Smooth muscle cell (in vitro differentiated cells): ENCODE measurements around the gene CCDC186. TPM values are rescaled to one million over a fixed set of nuclear protein-coding genes. Genes with fewer than 3 reads are reported as not detected.

Source experiments
- DNase-seq: peaks from one replicate; lab custom pipeline; 2025; ENCODE audit not compliant: unreplicated experiment; lab: John Stamatoyannopoulos, UW
- H2AFZ ChIP-seq: fragments of 200-600 bp; sonication (generic); 2 replicates; pipeline ENCODE4 v1.6.0; 2016; ENCODE audit warnings: antibody characterized with exemption, low read depth, mild to moderate bottlenecking
- H3F3A ChIP-seq: fragments of 200-600 bp; sonication (generic); 2 replicates; pipeline ENCODE4 v1.6.0; 2017; ENCODE audit warnings: antibody characterized with exemption, low read depth
- H3K27ac ChIP-seq: fragments of 200-600 bp; sonication (generic); 2 replicates; pipeline ENCODE4 v1.5.1; 2016; ENCODE audit warnings: low read depth, mild to moderate bottlenecking
- H3K27me3 ChIP-seq: fragments of 200-600 bp; sonication (generic); 2 replicates; pipeline ENCODE4 v1.6.1; 2016; ENCODE audit warnings: low read depth, mild to moderate bottlenecking
- H3K36me3 ChIP-seq: fragments of 200-600 bp; sonication (generic); 2 replicates; pipeline ENCODE4 v1.5.1; 2016; ENCODE audit warnings: low read depth
- H3K4me1 ChIP-seq: fragments of 200-600 bp; sonication (generic); 2 replicates; pipeline ENCODE4 v1.5.1; 2016; ENCODE audit warnings: low read depth
- H3K4me2 ChIP-seq: fragments of 200-600 bp; sonication (generic); 2 replicates; pipeline ENCODE4 v1.6.0; 2016; ENCODE audit warnings: mild to moderate bottlenecking
- H3K4me3 ChIP-seq: fragments of 200-600 bp; sonication (generic); 2 replicates; pipeline ENCODE4 v1.5.1; 2016; ENCODE audit warnings: mild to moderate bottlenecking
- H3K79me2 ChIP-seq: fragments of 200-600 bp; sonication (generic); 2 replicates; pipeline ENCODE4 v1.6.0; 2016; ENCODE audit warnings: low read depth, mild to moderate bottlenecking
- H3K9ac ChIP-seq: fragments of 200-600 bp; sonication (generic); 2 replicates; pipeline ENCODE4 v1.6.0; 2016; ENCODE audit warnings: low read depth
- H3K9me3 ChIP-seq: fragments of 200-600 bp; sonication (generic); replicated peaks from 2 replicates; pipeline ENCODE4 v1.5.1; 2016; ENCODE audit warnings: low read depth
- H4K20me1 ChIP-seq: fragments of 200-600 bp; sonication (generic); 2 replicates; pipeline ENCODE4 v1.6.0; 2016; ENCODE audit warnings: low read depth
- CTCF ChIP-seq: fragments of 200-600 bp; sonication (generic); IDR thresholded peaks from 2 replicates; pipeline ENCODE4 v1.5.1; 2017; ENCODE audit warnings: borderline replicate concordance, mild to moderate bottlenecking, antibody characterized with exemption; ENCODE audit not compliant: insufficient read depth, poor library complexity, severe bottlenecking
- WGBS: methylation state at CpG from one replicate; pipeline ENCODE4 v1.1.7; 2016; ENCODE audit warnings: low lambda C conversion rate; 5-methylcytosine and 5-hydroxymethylcytosine counted together
- polyA plus RNA-seq: library from polyadenylated mRNA; unstranded; fragments of >200 nt; fragmentation: Nextera tagmentation; extraction: Ambion mirVana; gene quantifications from 2 replicates; pipeline ENCODE4 v1.2.1, GENCODE V29; 2016
- total RNA-seq: library from RNA; depleted of rRNA; stranded (reverse); fragments of >200 nt; gene quantifications from 2 replicates; pipeline ENCODE4 v1.2.3, GENCODE V29; 2014

Gene CCDC186
- total and polyA plus RNA-seq, 2 experiments from 2014 or later: 14.6 to 27.9 TPM

- H4K20me1 ChIP-seq: no peaks in the 10 kb centered on the region
- no peaks in the 10 kb centered on the region for H3K36me3 ChIP-seq
- H3K4me2 ChIP-seq: no peak overlapping the region
- H3K79me2 ChIP-seq: no peaks in the 10 kb centered on the region
- peaks cover 15% of the 10 kb centered on the region for H3K27me3 ChIP-seq
- no peak for DNase-seq
- H3F3A ChIP-seq: peaks cover 4% of the 10 kb centered on the region
- no peak overlapping the region for H3K4me3 ChIP-seq
- H3K9ac ChIP-seq: no peak overlapping the region
- no peak for TF ChIP-seq CTCF
- 87% methylated on average over 2 of the region's 2 CpGs for WGBS
- no peaks in the 10 kb centered on the region for H3K9me3 ChIP-seq
- no peak overlapping the region for H3K27ac ChIP-seq
- H2AFZ ChIP-seq: no peak overlapping the region
- no peaks in the 10 kb centered on the region for H3K4me1 ChIP-seq
These were observed 55.5 kb downstream of the CCDC186 start for GRCh38 chr10:114118514-114118913.

GRCh38 chr10:114117728-114118127 is 56.3 kb downstream of the CCDC186 start:
- Histone ChIP-seq H3K4me2 (no peak overlapping the region), H2AFZ (no peak overlapping the region), H3K27me3 (peaks cover 23% of the 10 kb centered on the region), H3K79me2 (no peaks in the 10 kb centered on the region), H3K9ac (no peak overlapping the region), H3K4me3 (no peak overlapping the region), H3K27ac (no peak overlapping the region), H3K4me1 (no peaks in the 10 kb centered on the region), H3K9me3 (no peaks in the 10 kb centered on the region), H4K20me1 (no peaks in the 10 kb centered on the region), H3F3A (peaks cover 4% of the 10 kb centered on the region), H3K36me3 (no peaks in the 10 kb centered on the region)
- DNase-seq: no peak
- 91% methylated on average over 2 of the region's 2 CpGs for WGBS
- TF ChIP-seq CTCF: no peak

GRCh38 chr10:114115661-114116445 is 58.1 kb downstream of the CCDC186 start:
- H3K27me3 ChIP-seq: peaks cover 29% of the 10 kb centered on the region
- 77% methylated on average over 8 of the region's 8 CpGs for WGBS
- no peak overlapping the region for H3K9ac ChIP-seq
- H3K36me3 ChIP-seq: no peaks in the 10 kb centered on the region
- no peak for DNase-seq
- no peak overlapping the region for H3K4me3 ChIP-seq
- no peaks in the 10 kb centered on the region for H3K9me3 ChIP-seq
- H3K4me1 ChIP-seq: no peaks in the 10 kb centered on the region
- no peak overlapping the region for H3K4me2 ChIP-seq
- H3K27ac ChIP-seq: no peak overlapping the region
- TF ChIP-seq CTCF: no peak
- H3F3A ChIP-seq: peaks cover 4% of the 10 kb centered on the region
- no peaks in the 10 kb centered on the region for H4K20me1 ChIP-seq
- no peak overlapping the region for H2AFZ ChIP-seq
- no peaks in the 10 kb centered on the region for H3K79me2 ChIP-seq
